A549 (cell line): ENCODE results near the gene DLX6.

Experiments used
- BHLHE40 ChIP-seq: IDR thresholded peaks from 2 replicates; pipeline ENCODE4 v1.6.1; 2012; ENCODE audit warnings: low read depth, low read length, inconsistent platforms
- CBX2 ChIP-seq: fragments of 200-600 bp; sonication (generic); IDR thresholded peaks from 2 replicates; pipeline ENCODE4 v1.6.1; 2016; ENCODE audit warnings: low read depth, mild to moderate bottlenecking, borderline replicate concordance
- CEBPB ChIP-seq, 2 experiments: fragments of >200 bp in 1 of 2; sonication (Bioruptor Twin) in 1 of 2; formaldehyde crosslinking in 1 of 2; IDR thresholded peaks; 2 replicates each; pipeline ENCODE4 v1.6.1; 2012 to 2016
- EP300 ChIP-seq, 2 experiments: fragments of >200 bp; sonication (Bioruptor Twin); formaldehyde crosslinking; IDR thresholded peaks; 2 replicates in 1 of 2; 3 replicates in 1 of 2; pipeline ENCODE4 v1.6.1; 2016 to 2017
- GATA3 ChIP-seq: IDR thresholded peaks from 2 replicates; pipeline ENCODE4 v1.6.1; 2012; ENCODE audit warnings: borderline replicate concordance
- HOXA7 ChIP-seq: fragments of 250-450 bp; sonication (Bioruptor Pico); IDR thresholded peaks from 2 replicates; pipeline ENCODE4 v1.5.0; 2020; ENCODE audit warnings: mild to moderate bottlenecking, moderate library complexity
- MAFK ChIP-seq: fragments of 450-650 bp; IDR thresholded peaks from 2 replicates; pipeline ENCODE4 v1.6.1; 2014; ENCODE audit not compliant: partially characterized antibody
- POLR2A ChIP-seq: IDR thresholded peaks from 2 replicates; pipeline ENCODE4 v1.6.1; 2012; ENCODE audit warnings: mild to moderate bottlenecking, low read length
- RAD21 ChIP-seq, 2 experiments: fragments of >200 bp in 1 of 2; sonication (Bioruptor Twin) in 1 of 2; formaldehyde crosslinking in 1 of 2; IDR thresholded peaks in 1 of 2; conservative IDR thresholded peaks in 1 of 2; 2 replicates in 1 of 2; 3 replicates in 1 of 2; pipeline ENCODE4 v1.6.1; 2012 to 2018; ENCODE audit warnings: inconsistent platforms in 1 of 2
- TF ChIP-seq, protein P1 (sequence below): fragments of 200-600 bp; sonication (generic); IDR thresholded peaks from 2 replicates; pipeline ENCODE4 v1.6.1; 2016; ENCODE audit warnings: antibody characterized with exemption, mild to moderate bottlenecking, moderate library complexity
- TF ChIP-seq, protein P2 (sequence below): fragments of >200 bp; sonication (Bioruptor Twin); formaldehyde crosslinking; IDR thresholded peaks from 3 replicates; pipeline ENCODE4 v1.5.1; 2016
- TF ChIP-seq, protein P3 (sequence below): IDR thresholded peaks from 2 replicates; pipeline ENCODE4 v1.6.1; 2012
- TF ChIP-seq, protein P4 (sequence below): IDR thresholded peaks from 2 replicates; pipeline ENCODE4 v1.6.1; 2012
- TF ChIP-seq, protein P5 (sequence below): fragments of 450-650 bp; IDR thresholded peaks from 2 replicates; pipeline ENCODE4 v1.6.1; 2014; ENCODE audit warnings: antibody characterized with exemption

DNA sequence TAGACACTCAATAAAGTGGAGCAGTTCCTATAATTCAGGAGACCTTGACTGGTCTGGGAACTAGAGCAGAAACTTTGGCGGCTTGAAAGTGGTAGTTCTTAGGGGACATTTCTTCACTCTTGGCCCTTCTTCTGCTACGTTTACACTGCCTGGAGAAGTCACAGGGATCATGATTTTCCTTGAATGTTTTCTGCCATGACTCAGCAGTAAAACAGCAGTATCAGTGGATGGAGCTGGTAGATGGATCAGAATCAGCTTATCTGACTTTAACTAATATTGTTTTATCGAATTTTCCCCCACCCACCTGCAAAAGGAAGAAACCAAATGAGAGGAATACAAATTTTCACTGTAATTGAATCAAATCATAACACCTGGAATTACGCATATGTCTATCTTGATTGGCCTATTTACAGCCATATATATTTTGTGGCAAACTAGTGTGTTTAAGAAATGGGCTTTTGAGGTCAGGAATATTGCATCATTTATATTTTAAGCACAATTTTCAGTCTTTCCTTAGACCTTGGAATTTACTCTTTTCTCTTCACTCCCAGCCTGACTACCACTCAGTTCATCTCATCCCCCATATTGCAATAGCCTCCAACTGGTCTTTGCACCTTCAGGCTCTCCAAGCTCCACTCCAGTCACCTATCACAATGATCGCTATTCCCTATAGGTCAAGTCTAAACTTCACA is 34.2 kb downstream of the DLX6 start:
- TF ChIP-seq POLR2A (no peak), CEBPB (IDR thresholded peaks at IDR 0.05) (no peak), HOXA7 (CRISPR knock-in tag) (no peak), GATA3 (no peak), RAD21 (conservative IDR thresholded peaks at IDR 0.05 in 1 of 2, IDR thresholded peaks at IDR 0.05 in 1 of 2) (no peak), BHLHE40 (no peak), MAFK (peak; percentile 78), EP300 (IDR thresholded peaks at IDR 0.05) (no peak), CBX2 (no peak)
- TF ChIP-seq, protein P1, sequence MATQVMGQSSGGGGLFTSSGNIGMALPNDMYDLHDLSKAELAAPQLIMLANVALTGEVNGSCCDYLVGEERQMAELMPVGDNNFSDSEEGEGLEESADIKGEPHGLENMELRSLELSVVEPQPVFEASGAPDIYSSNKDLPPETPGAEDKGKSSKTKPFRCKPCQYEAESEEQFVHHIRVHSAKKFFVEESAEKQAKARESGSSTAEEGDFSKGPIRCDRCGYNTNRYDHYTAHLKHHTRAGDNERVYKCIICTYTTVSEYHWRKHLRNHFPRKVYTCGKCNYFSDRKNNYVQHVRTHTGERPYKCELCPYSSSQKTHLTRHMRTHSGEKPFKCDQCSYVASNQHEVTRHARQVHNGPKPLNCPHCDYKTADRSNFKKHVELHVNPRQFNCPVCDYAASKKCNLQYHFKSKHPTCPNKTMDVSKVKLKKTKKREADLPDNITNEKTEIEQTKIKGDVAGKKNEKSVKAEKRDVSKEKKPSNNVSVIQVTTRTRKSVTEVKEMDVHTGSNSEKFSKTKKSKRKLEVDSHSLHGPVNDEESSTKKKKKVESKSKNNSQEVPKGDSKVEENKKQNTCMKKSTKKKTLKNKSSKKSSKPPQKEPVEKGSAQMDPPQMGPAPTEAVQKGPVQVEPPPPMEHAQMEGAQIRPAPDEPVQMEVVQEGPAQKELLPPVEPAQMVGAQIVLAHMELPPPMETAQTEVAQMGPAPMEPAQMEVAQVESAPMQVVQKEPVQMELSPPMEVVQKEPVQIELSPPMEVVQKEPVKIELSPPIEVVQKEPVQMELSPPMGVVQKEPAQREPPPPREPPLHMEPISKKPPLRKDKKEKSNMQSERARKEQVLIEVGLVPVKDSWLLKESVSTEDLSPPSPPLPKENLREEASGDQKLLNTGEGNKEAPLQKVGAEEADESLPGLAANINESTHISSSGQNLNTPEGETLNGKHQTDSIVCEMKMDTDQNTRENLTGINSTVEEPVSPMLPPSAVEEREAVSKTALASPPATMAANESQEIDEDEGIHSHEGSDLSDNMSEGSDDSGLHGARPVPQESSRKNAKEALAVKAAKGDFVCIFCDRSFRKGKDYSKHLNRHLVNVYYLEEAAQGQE, result no peak
- TF ChIP-seq, protein P2, sequence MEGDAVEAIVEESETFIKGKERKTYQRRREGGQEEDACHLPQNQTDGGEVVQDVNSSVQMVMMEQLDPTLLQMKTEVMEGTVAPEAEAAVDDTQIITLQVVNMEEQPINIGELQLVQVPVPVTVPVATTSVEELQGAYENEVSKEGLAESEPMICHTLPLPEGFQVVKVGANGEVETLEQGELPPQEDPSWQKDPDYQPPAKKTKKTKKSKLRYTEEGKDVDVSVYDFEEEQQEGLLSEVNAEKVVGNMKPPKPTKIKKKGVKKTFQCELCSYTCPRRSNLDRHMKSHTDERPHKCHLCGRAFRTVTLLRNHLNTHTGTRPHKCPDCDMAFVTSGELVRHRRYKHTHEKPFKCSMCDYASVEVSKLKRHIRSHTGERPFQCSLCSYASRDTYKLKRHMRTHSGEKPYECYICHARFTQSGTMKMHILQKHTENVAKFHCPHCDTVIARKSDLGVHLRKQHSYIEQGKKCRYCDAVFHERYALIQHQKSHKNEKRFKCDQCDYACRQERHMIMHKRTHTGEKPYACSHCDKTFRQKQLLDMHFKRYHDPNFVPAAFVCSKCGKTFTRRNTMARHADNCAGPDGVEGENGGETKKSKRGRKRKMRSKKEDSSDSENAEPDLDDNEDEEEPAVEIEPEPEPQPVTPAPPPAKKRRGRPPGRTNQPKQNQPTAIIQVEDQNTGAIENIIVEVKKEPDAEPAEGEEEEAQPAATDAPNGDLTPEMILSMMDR, result no peak
- TF ChIP-seq, protein P3, sequence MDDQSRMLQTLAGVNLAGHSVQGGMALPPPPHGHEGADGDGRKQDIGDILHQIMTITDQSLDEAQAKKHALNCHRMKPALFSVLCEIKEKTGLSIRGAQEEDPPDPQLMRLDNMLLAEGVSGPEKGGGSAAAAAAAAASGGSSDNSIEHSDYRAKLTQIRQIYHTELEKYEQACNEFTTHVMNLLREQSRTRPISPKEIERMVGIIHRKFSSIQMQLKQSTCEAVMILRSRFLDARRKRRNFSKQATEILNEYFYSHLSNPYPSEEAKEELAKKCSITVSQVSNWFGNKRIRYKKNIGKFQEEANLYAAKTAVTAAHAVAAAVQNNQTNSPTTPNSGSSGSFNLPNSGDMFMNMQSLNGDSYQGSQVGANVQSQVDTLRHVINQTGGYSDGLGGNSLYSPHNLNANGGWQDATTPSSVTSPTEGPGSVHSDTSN, result no peak
- TF ChIP-seq, protein P4, sequence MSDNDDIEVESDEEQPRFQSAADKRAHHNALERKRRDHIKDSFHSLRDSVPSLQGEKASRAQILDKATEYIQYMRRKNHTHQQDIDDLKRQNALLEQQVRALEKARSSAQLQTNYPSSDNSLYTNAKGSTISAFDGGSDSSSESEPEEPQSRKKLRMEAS, result no peak
- TF ChIP-seq, protein P5, sequence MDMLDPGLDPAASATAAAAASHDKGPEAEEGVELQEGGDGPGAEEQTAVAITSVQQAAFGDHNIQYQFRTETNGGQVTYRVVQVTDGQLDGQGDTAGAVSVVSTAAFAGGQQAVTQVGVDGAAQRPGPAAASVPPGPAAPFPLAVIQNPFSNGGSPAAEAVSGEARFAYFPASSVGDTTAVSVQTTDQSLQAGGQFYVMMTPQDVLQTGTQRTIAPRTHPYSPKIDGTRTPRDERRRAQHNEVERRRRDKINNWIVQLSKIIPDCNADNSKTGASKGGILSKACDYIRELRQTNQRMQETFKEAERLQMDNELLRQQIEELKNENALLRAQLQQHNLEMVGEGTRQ, result no peak
